HG02852 (cell line): ENCODE data around the gene LCA5.
"Not testable (repeated sequence)": the region's sequence is repeated elsewhere in the genome, so short reads cannot be mapped to it uniquely, and the experiment has no call there.

ENCODE experiments used
- ATAC-seq: cut with Tn5 transposase; IDR thresholded peaks from one replicate; pipeline ENCODE4 v1.9.1; 2021; ENCODE audit warnings: mild to moderate bottlenecking, moderate library complexity; ENCODE audit not compliant: unreplicated experiment

LCA5 gene

GRCh38 chr6:79536954-79537747, at the start of gene LCA5:
LCA5 (minus strand) TSS chr6:79537430; CDS start chr6:79518894, 18,536 bp downstream.
- ATAC-seq: peak; percentile 99

- no peak for ATAC-seq
Measured at GRCh38 chr6:79586548-79586947, 49.3 kb upstream of the LCA5 start.

GRCh38 chr6:79584332-79584731, 47.1 kb upstream of the LCA5 start:
- ATAC-seq: no peak

GRCh38 chr6:79577926-79578325, 40.7 kb upstream of the LCA5 start:
- not testable (repeated sequence) for ATAC-seq

GRCh38 chr6:79574630-79575225, 37.5 kb upstream of the LCA5 start:
- no peak for ATAC-seq

GRCh38 chr6:79574174-79574573, 36.9 kb upstream of the LCA5 start:
- ATAC-seq: no peak

- ATAC-seq: peak; percentile 33
Measured at GRCh38 chr6:79571030-79571367, 33.8 kb upstream of the LCA5 start.

GRCh38 chr6:79570129-79571029, 33.1 kb upstream of the LCA5 start:
- peak; percentile 86 for ATAC-seq

GRCh38 chr6:79568996-79569395, 31.8 kb upstream of the LCA5 start:
- no peak for ATAC-seq

GRCh38 chr6:79564636-79565035, 27.4 kb upstream of the LCA5 start:
- no peak for ATAC-seq

GRCh38 chr6:79559706-79560105, 22.5 kb upstream of the LCA5 start:
- ATAC-seq: no peak

- no peak for ATAC-seq
Measured at GRCh38 chr6:79557673-79558467, 20.6 kb upstream of the LCA5 start.

- no peak for ATAC-seq
Measured at GRCh38 chr6:79554305-79554704, 17.1 kb upstream of the LCA5 start.

- no peak for ATAC-seq
Measured at GRCh38 chr6:79551401-79551800, 14.2 kb upstream of the LCA5 start.

GRCh38 chr6:79548304-79548703, 11.1 kb upstream of the LCA5 start:
- no peak for ATAC-seq

GRCh38 chr6:79546186-79546585, 9.0 kb upstream of the LCA5 start:
- ATAC-seq: no peak

GRCh38 chr6:79544939-79545450, 7.8 kb upstream of the LCA5 start:
- peak; percentile 82 for ATAC-seq

- peak; percentile 49 for ATAC-seq
Measured at GRCh38 chr6:79544299-79544927, 7.2 kb upstream of the LCA5 start.

GRCh38 chr6:79543886-79544285, 6.7 kb upstream of the LCA5 start:
- peak; percentile 25 for ATAC-seq

- ATAC-seq: no peak
Measured at GRCh38 chr6:79543411-79543810, 6.2 kb upstream of the LCA5 start.
